Measurements from ENCODE around the gene PHTF1. TPM values are rescaled to one million over a fixed set of nuclear protein-coding genes. Genes with fewer than 3 reads are reported as not detected.

The PHTF1 gene
- total and polyA plus RNA-seq, 10 of the 15 experiments (the other 5 are each of a cell fraction or from before 2014, with no cell fraction given): 7.8 to 37.6 (median 24.1) TPM

DNA sequence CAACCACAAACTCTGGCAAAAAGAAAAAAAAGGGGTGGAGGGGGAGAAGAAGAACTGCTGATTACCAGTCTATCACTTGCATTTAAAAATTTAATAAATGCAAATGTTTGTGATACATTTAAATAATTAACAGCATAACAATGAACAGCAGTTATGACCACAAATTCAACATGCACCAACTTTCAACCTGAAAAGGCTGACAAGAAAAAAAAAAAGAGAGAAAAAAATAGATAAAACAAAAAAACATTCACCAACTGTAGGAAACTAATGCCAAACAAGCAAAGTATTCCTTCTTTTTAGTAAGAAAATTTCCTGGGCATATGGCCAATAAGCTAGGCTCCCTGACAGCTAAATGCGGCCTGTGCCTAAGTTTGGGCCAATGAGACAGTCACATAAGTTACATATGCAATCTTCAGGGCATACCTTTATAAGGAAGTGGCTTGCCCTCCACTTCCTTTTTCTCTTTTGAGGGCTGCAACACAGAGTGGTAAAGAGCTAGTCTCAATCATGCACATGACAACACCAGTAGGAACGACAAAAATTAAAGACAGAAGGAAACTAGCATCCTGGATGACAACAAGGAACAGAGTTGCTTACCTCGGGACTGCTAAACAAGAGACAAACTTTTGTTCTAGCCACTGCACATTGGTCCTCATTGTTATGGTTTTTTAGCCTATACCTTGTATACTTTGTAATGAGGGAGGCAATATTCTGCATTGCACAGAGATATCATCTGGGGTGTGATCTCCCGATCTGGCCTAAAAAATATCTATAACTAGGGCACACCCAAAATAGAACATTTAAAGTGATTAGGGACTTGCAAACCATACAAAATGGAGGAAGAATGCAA, 24.2 kb upstream of the PHTF1 start:
- Histone ChIP-seq H4K20me1 (ENCODE audit: control insufficient read depth, insufficient read depth) (no peaks in the 10 kb centered on the region), H3K4me3 (peak overlapping the region; percentile 19; the same call in 1 of the 2 replicates), H3K9me3 (replicated peaks; ENCODE audit: control insufficient read depth, insufficient read depth, low read length) (no peaks in the 10 kb centered on the region; the same call in 2 of the 3 replicates), H3K79me2 (ENCODE audit: control insufficient read depth, insufficient read depth, low read length) (peaks cover 62% of the 10 kb centered on the region), H3K4me1 (ENCODE audit: control insufficient read depth, insufficient read depth, low read length) (peaks cover 36% of the 10 kb centered on the region), H3K27me3 (replicated peaks in 1 of 2; ENCODE audit: control insufficient read depth in 2 of 2, insufficient read depth in 2 of 2, low read length in 1 of 2) (no peaks in the 10 kb centered on the region), H3K4me2 (ENCODE audit: control insufficient read depth, insufficient read depth) (peak overlapping the region; percentile 67), H3K27ac (ENCODE audit: control insufficient read depth, insufficient read depth) (peak overlapping the region; percentile 51), H3K9ac (ENCODE audit: control insufficient read depth, insufficient read depth, low read length) (no peak overlapping the region), H3K36me3 (ENCODE audit: control insufficient read depth in 2 of 2, insufficient read depth in 2 of 2, low read length in 1 of 2) (0 out of 4 replicates have a peak, but pooled peaks cover 0 to 4% of the 10 kb centered on the region in 2 experiments), H2AFZ (ENCODE audit: control insufficient read depth, low read depth, low read length) (no peak overlapping the region; the same call in 1 of the 2 replicates)
- ChIA-PET POLR2A (interaction anchor here (0.5 to 3.7 kb wide), 7 partner anchors 12 to 830 kb away, joined by 3 to 40 read pairs (median 8); partner anchors contain the start of genes PHTF1 and RSBN1), RAD21 (ENCODE audit: unreplicated experiment) (interaction anchor here (0.5 to 4.0 kb wide), 9 partner anchors 10 to 76 kb away, joined by 3 to 51 read pairs (median 6); partner anchors contain the start of genes PHTF1 and RSBN1), SMC1A (ENCODE audit: uncharacterized antibody, unreplicated experiment) (interaction anchor here (0.5 to 6.9 kb wide), 15 partner anchors 14 to 824 kb away, joined by 3 to 134 read pairs (median 4); partner anchors contain the start of genes AP4B1, PHTF1 and RSBN1), CTCF (interaction anchor here (0.7 to 3.4 kb wide), 8 partner anchors 10 to 29 kb away, joined by 3 to 23 read pairs (median 4); partner anchors contain the start of genes PHTF1 and RSBN1)
- WGBS (ENCODE audit: insufficient coverage, insufficient replicate concordance, low lambda C conversion rate, missing lambda C conversion rate): 1% methylated on average over 4 of the region's 4 CpGs
- intact Hi-C loops (cut with micrococcal nuclease; ENCODE audit: unreplicated experiment) (no loop called here), in situ Hi-C loops (cut with MboI) (no loop called here)
- no TSS peak for BruUV-seq (replicated peaks)
- peak; percentile 55 for DNase-seq (ENCODE audit: low read depth, low spot score)
- peak; percentile 18 for FAIRE-seq
- peak; percentile 92 for ATAC-seq
- TF ChIP-seq DPF2 (IDR thresholded peaks at IDR 0.05) (no peak), NR2F1 (conservative IDR thresholded peaks at IDR 0.05) (no peak), RBBP5 (conservative IDR thresholded peaks at IDR 0.05) (no peak), NFYB (IDR thresholded peaks at IDR 0.05; ENCODE audit: insufficient read depth, low read depth, low read length) (0 out of 2 replicates have a peak, but pooled peaks have one; percentile 16), SMAD1 (IDR thresholded peaks at IDR 0.05; ENCODE audit: low read depth, partially characterized antibody) (no peak), SMARCA5 (IDR thresholded peaks at IDR 0.05) (0 out of 2 replicates have a peak, but pooled peaks have one; percentile 35), SRF (IDR thresholded peaks at IDR 0.05; ENCODE audit: low read depth in 2 of 2, low read length in 2 of 2) (peak; percentile 77 to 93), NRF1 (conservative IDR thresholded peaks at IDR 0.05; ENCODE audit: low read depth, low read length) (no peak), EP300 (IDR thresholded peaks at IDR 0.05; ENCODE audit: borderline replicate concordance in 1 of 2, control insufficient read depth in 1 of 2, low read depth in 2 of 2, low read length in 2 of 2) (0 out of 4 replicates have a peak, but pooled peaks of 1 of the 2 experiments have one; percentile 4), ETV6 (conservative IDR thresholded peaks at IDR 0.05 in 1 of 2, IDR thresholded peaks at IDR 0.05 in 1 of 2; ENCODE audit: borderline replicate concordance in 1 of 2, low read depth in 1 of 2) (peak in 1 of 2 experiments; percentile 44; a peak in 1 of 4 replicates), PML (IDR thresholded peaks at IDR 0.05; ENCODE audit: low read length) (peak; percentile 10; the same call in 1 of the 2 replicates), PRDM15 (CRISPR knock-in tag; IDR thresholded peaks at IDR 0.05) (no peak), MTA3 (IDR thresholded peaks at IDR 0.05; ENCODE audit: borderline replicate concordance, low read length) (no peak)
- TF ChIP-seq, protein P1, sequence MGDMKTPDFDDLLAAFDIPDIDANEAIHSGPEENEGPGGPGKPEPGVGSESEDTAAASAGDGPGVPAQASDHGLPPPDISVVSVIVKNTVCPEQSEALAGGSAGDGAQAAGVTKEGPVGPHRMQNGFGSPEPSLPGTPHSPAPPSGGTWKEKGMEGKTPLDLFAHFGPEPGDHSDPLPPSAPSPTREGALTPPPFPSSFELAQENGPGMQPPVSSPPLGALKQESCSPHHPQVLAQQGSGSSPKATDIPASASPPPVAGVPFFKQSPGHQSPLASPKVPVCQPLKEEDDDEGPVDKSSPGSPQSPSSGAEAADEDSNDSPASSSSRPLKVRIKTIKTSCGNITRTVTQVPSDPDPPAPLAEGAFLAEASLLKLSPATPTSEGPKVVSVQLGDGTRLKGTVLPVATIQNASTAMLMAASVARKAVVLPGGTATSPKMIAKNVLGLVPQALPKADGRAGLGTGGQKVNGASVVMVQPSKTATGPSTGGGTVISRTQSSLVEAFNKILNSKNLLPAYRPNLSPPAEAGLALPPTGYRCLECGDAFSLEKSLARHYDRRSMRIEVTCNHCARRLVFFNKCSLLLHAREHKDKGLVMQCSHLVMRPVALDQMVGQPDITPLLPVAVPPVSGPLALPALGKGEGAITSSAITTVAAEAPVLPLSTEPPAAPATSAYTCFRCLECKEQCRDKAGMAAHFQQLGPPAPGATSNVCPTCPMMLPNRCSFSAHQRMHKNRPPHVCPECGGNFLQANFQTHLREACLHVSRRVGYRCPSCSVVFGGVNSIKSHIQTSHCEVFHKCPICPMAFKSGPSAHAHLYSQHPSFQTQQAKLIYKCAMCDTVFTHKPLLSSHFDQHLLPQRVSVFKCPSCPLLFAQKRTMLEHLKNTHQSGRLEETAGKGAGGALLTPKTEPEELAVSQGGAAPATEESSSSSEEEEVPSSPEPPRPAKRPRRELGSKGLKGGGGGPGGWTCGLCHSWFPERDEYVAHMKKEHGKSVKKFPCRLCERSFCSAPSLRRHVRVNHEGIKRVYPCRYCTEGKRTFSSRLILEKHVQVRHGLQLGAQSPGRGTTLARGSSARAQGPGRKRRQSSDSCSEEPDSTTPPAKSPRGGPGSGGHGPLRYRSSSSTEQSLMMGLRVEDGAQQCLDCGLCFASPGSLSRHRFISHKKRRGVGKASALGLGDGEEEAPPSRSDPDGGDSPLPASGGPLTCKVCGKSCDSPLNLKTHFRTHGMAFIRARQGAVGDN (IDR thresholded peaks at IDR 0.05): no peak
